HepG2 (cell line): ENCODE results near the gene TMTC2. TPM values are rescaled to one million over a fixed set of nuclear protein-coding genes. Genes with fewer than 3 reads are reported as not detected.

Experiments used
- CERS6 ChIP-seq: sonication (generic); formaldehyde crosslinking; IDR thresholded peaks from 2 replicates; pipeline ENCODE4 v1.5.0; 2020; ENCODE audit warnings: missing genetic modification reagents
- KIAA2018 ChIP-seq: sonication (generic); formaldehyde crosslinking; IDR thresholded peaks from 2 replicates; pipeline ENCODE4 v1.5.0; 2020; ENCODE audit warnings: mild to moderate bottlenecking, missing genetic modification reagents, borderline replicate concordance
- NRL ChIP-seq: sonication (generic); formaldehyde crosslinking; IDR thresholded peaks from 2 replicates; pipeline ENCODE4 v1.5.0; 2020; ENCODE audit warnings: missing genetic modification reagents, mild to moderate bottlenecking, moderate library complexity, borderline replicate concordance
- PAXIP1 ChIP-seq: sonication (generic); formaldehyde crosslinking; conservative IDR thresholded peaks from 2 replicates; pipeline ENCODE4 v1.4.0; 2020; ENCODE audit warnings: mild to moderate bottlenecking, missing genetic modification reagents, moderate library complexity
- TBP ChIP-seq: sonication (generic); formaldehyde crosslinking; IDR thresholded peaks from 2 replicates; pipeline ENCODE4 v1.5.0; 2020; ENCODE audit warnings: missing genetic modification reagents
- ZBTB44 ChIP-seq: sonication (generic); formaldehyde crosslinking; IDR thresholded peaks from 2 replicates; pipeline ENCODE4 v1.4.0; 2020; ENCODE audit warnings: missing genetic modification reagents
- ZFP36L1 ChIP-seq: sonication (generic); formaldehyde crosslinking; IDR thresholded peaks from 2 replicates; pipeline ENCODE4 v1.8.0; 2022; ENCODE audit warnings: mild to moderate bottlenecking, missing genetic modification reagents, moderate library complexity
- polyA plus RNA-seq, 8 experiments: library from polyadenylated mRNA; depleted of rRNA in 3 of 8; stranded (reverse) in 7 of 8; unstranded in 1 of 8; fragments of >200 nt; fragmentation: Illumina TruSeq in 4 of 8; extraction: Trizol in 4 of 8; gene quantifications; 2 replicates each; pipeline versions ENCODE4 v1.2.1 to v1.2.3, GENCODE V29; 2011 to 2016; ENCODE audit warnings: low read depth in 4 of 8, missing spikeins in 1 of 8, mixed read lengths in 1 of 8; ENCODE audit not compliant: insufficient read depth in 1 of 8
- total RNA-seq, 5 experiments: library from RNA; depleted of rRNA; stranded (reverse); fragments of >200 nt; fragmentation: Illumina TruSeq; extraction: Trizol; gene quantifications; 2 replicates each; pipeline ENCODE4 v1.2.3, GENCODE V29; 2016; ENCODE audit warnings: low read depth in 1 of 5

TMTC2 gene
- total and polyA plus RNA-seq, 2 of the 13 experiments (the other 11 are each of a cell fraction or from before 2014, with no cell fraction given), result 0.55 to 0.63 TPM

- TF ChIP-seq KIAA2018 (CRISPR knock-in tag), result no peak
- TF ChIP-seq ZFP36L1 (CRISPR knock-in tag), result no peak
- no peak for TF ChIP-seq CERS6 (CRISPR knock-in tag)
- TF ChIP-seq ZBTB44, result no peak
- no peak for TF ChIP-seq PAXIP1 (CRISPR knock-in tag)
- no peak for TF ChIP-seq TBP (CRISPR knock-in tag)
- no peak for TF ChIP-seq NRL (CRISPR knock-in tag)
- TF ChIP-seq, all 625 proteins: peak for 0
Measured at GRCh38 chr12:82749015-82749414, 62.3 kb downstream of the TMTC2 start (continued).
